Esophagus muscularis mucosa (tissue), 4 donors: ENCODE data around the gene SH2D2A. TPM values are rescaled to one million over a fixed set of nuclear protein-coding genes. Genes with fewer than 3 reads are reported as not detected.

ENCODE experiments used
- DNase-seq: peaks from one replicate; pipeline ENCODE4 v3.0.0-alpha.2; 2017; ENCODE audit errors: extremely low spot score
- H3K27ac ChIP-seq, 4 donors: fragments of 200-600 bp; sonication (generic); replicated peaks in 1 of 4; 1 replicate in 3 of 4; 2 replicates in 1 of 4; pipeline ENCODE4 v1.5.1; 2016 to 2019; ENCODE audit warnings: mild to moderate bottlenecking in 1 of 4
- H3K27me3 ChIP-seq, 4 donors: fragments of 200-600 bp; sonication (generic); one replicate each; pipeline versions ENCODE4 v1.5.1 to v1.6.0; 2016 to 2019
- H3K36me3 ChIP-seq, 4 donors: fragments of 200-600 bp; sonication (generic); one replicate each; pipeline ENCODE4 v1.5.1; 2016 to 2019
- H3K4me1 ChIP-seq, 4 donors: fragments of 200-600 bp; sonication (generic); one replicate each; pipeline ENCODE4 v1.5.1; 2016 to 2019
- H3K4me3 ChIP-seq, 4 donors: fragments of 200-600 bp; sonication (generic); 1 replicate in 2 of 4; 2 replicates in 2 of 4; pipeline ENCODE4 v1.5.1; 2016 to 2019; ENCODE audit warnings: mild to moderate bottlenecking in 4 of 4, moderate library complexity in 1 of 4
- H3K9me3 ChIP-seq, 4 donors: fragments of 200-600 bp; sonication (generic); 1 replicate in 3 of 4; 2 replicates in 1 of 4; pipeline ENCODE4 v1.5.1; 2016 to 2019
- EP300 ChIP-seq: sonication (generic); formaldehyde crosslinking; IDR thresholded peaks from one replicate; pipeline ENCODE4 v1.6.1; 2017; ENCODE audit warnings: antibody characterized with exemption
- POLR2A ChIP-seq: fragments of 450-650 bp; IDR thresholded peaks from one replicate; pipeline ENCODE4 v1.6.1; 2017; ENCODE audit warnings: antibody characterized with exemption, moderate library complexity, mild to moderate bottlenecking, low read depth
- POLR2AphosphoS5 ChIP-seq, 2 donors: sonication (generic); formaldehyde crosslinking; IDR thresholded peaks; one replicate each; pipeline ENCODE4 v1.6.1; 2017; ENCODE audit warnings: antibody characterized with exemption in 2 of 2
- WGBS: methylation state at CpG from one replicate; pipeline ENCODE4 v1.1.5; 2018; 5-methylcytosine and 5-hydroxymethylcytosine counted together
- intact Hi-C: fragments of 100-400 bp; cut with DNase I; formaldehyde crosslinking; loops from one replicate; pipeline ENCODE4 v1.15.1; 2023
- total RNA-seq, 4 donors: library from RNA; depleted of rRNA; stranded (reverse); fragments of >200 nt; gene quantifications; one replicate each; pipeline versions ENCODE4 v1.1.0 to v1.2.1, GENCODE V29; 2016
- TF ChIP-seq, protein P1 (sequence below), 3 experiments: fragments of 200-600 bp in 2 of 3; fragments of 450-650 bp in 1 of 3; sonication (generic) in 2 of 3; IDR thresholded peaks; one replicate each; pipeline ENCODE4 v1.5.1; 2017 to 2019; ENCODE audit warnings: antibody characterized with exemption in 3 of 3, mild to moderate bottlenecking in 2 of 3, moderate library complexity in 1 of 3

The SH2D2A gene
- total RNA-seq, 4 donors from 2014 or later: 0.83 to 2.7 (median 0.84) TPM; not detected in 1

DNA sequence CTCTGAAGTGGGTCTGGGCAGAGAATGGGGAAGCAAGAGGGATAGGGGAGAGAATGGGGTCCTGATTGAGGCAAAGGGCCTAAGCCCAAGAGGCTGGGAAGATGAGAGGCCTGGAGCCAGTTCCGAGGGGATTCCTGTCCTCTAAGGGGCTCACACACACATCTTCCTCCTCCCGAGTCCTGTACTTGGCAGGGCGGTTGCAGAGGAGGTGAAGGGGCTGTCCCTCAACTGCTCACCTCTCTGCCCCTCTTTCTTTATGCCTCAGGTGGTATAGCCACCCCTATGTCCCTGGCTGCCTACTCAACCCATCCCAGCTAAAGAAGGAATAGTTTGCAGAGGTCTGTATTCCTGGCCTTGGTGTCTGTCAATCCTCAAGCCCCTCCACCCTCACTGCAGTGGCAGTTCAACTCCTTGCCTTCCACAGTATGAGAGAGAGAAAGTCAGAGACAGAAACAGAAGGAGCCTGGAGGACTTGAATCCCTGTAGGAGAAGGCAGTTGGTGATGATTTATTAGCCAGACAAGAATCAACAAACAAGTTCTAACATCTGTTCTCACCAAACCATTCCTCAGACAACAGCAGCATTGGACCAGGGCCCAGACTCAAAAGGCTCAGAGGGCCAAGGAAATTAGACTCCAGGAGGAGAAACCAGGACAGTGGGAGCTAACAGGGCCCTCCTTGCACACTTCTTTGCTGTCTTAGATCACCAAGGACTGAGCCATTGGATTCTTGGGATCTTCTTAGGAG lies 10.7 kb downstream of the SH2D2A start:
- WGBS: 65% methylated on average over 3 of the region's 3 CpGs
- Histone ChIP-seq H3K36me3 (peaks cover 2 to 16% (median 9%) of the 10 kb centered on the region in 4 donors), H3K9me3 (no peaks in the 10 kb centered on the region), H3K27ac (peak overlapping the region in 1 of 4 donors; percentile 46), H3K4me1 (peaks cover 27 to 39% (median 31%) of the 10 kb centered on the region in 4 donors), H3K27me3 (no peaks in the 10 kb centered on the region), H3K4me3 (no peak overlapping the region)
- intact Hi-C loops: no loop called here
- DNase-seq: no peak
- TF ChIP-seq POLR2A (no peak), POLR2AphosphoS5 (IDR thresholded peaks at IDR 0.05) (peak in 1 of 2 donors; percentile 22)

DNA sequence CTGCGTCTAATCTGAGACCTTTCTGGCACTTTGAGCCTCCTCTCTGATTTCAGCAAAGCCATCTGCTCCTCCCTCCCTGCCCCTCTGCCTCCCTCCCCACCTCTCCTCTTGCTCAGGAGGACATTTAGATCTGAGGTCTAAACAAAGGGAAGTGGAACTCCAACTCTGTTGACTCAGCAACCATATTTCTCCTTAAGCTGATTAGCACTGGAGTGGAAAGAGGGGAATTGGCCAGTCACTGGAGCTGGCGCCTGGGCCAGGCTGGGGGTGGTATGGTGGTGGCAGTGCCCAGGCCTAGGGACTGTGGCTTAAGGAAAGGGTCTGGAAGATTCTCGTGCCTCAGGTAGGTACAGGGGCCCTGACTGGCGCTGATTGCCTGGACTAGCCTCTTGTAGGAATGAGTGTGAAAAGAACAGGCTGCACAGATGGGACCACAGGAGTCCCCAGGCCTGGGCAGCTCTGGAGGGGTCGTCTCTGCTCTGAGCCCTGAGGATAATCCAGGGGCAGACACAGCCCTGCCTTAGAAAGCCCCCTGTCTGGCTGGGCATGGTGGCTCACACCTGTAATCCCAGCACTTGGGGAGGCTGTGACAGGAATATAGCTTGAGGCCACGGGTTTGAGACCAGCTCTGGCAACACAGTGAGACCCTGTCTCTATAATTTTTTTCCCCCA lies 11.9 kb downstream of the SH2D2A start:
- Histone ChIP-seq H3K36me3 (peaks cover 14 to 29% (median 22%) of the 10 kb centered on the region in 4 donors), H3K9me3 (no peaks in the 10 kb centered on the region), H3K4me3 (no peak overlapping the region), H3K27ac (no peak overlapping the region), H3K4me1 (peaks cover 29 to 40% (median 31%) of the 10 kb centered on the region in 4 donors), H3K27me3 (no peaks in the 10 kb centered on the region)
- no peak for DNase-seq
- WGBS: 50% methylated on average over 4 of the region's 6 CpGs
- TF ChIP-seq POLR2A (no peak), EP300 (no peak), POLR2AphosphoS5 (IDR thresholded peaks at IDR 0.05) (no peak)
- TF ChIP-seq, protein P1, sequence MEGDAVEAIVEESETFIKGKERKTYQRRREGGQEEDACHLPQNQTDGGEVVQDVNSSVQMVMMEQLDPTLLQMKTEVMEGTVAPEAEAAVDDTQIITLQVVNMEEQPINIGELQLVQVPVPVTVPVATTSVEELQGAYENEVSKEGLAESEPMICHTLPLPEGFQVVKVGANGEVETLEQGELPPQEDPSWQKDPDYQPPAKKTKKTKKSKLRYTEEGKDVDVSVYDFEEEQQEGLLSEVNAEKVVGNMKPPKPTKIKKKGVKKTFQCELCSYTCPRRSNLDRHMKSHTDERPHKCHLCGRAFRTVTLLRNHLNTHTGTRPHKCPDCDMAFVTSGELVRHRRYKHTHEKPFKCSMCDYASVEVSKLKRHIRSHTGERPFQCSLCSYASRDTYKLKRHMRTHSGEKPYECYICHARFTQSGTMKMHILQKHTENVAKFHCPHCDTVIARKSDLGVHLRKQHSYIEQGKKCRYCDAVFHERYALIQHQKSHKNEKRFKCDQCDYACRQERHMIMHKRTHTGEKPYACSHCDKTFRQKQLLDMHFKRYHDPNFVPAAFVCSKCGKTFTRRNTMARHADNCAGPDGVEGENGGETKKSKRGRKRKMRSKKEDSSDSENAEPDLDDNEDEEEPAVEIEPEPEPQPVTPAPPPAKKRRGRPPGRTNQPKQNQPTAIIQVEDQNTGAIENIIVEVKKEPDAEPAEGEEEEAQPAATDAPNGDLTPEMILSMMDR (IDR thresholded peaks at IDR 0.05): no peak
- intact Hi-C loops: no loop called here

DNA sequence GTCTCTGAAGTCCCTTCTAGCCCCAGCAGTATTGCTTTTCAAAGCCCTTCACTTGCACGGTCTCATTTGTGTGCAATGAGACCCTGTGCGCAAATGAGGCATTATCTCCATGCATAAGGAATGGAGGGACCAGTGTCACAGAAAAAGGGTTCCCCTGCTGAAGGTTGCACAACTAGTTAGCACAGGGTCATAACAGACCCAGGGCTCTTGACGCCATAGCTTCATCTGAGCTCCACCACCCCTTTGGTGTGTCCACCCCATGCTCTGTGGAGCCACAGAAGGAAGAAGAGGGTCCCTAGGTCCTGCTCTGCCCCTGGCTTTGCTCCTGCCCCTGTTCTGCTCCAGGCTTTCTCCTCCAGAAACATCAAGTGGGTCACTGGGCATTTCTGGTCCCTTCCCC lies 12.6 kb downstream of the SH2D2A start:
- TF ChIP-seq POLR2A (no peak), EP300 (no peak), POLR2AphosphoS5 (IDR thresholded peaks at IDR 0.05) (no peak)
- TF ChIP-seq, protein P1 (IDR thresholded peaks at IDR 0.05): no peak
- Histone ChIP-seq H3K4me1 (peaks cover 29 to 40% (median 31%) of the 10 kb centered on the region in 4 donors), H3K36me3 (peaks cover 15 to 33% (median 28%) of the 10 kb centered on the region in 4 donors), H3K27me3 (no peaks in the 10 kb centered on the region), H3K4me3 (no peak overlapping the region), H3K9me3 (no peaks in the 10 kb centered on the region), H3K27ac (no peak overlapping the region)
- no peak for DNase-seq
- WGBS: 85% methylated on average over 3 of the region's 3 CpGs
- intact Hi-C loops: no loop called here

DNA sequence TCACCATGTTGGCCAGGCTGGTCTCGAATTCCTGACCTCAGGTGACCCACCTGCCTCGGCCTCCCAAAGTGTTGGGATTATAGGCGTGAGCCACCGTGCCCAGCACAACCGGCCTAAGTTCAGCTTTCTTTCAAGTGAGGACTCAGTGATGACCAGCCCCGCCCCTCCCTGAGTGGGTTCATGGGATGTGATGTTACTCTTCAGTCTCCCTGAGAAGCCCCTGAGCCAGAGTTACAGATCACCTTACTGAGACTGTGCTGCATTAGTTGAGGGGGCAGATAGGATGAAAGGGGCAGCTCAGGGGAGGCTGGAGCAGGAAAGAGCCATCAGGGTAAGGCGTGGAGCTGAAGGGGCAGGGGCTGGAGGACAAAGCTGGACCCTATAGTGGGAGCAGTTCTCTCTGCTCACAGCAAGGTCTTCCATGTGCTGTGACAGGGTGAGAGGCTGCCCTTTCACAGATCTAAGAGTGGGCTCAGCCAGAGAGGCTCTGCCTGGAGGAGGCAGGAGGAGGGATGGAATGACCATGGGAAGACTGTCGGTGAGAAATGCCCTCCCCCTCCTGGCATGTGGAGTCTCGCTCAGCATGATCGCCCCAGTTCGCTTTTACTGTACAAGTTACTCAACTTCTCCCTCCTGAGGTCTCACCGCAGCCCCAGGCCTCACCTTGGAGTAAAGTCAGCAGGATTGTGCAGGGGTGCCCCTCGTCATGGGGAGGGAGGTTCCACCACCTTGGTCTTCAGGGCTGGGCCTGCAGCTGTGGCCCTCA lies 13.4 kb downstream of the SH2D2A start:
- no peaks in the 10 kb centered on the region for H3K27me3 ChIP-seq
- no peaks in the 10 kb centered on the region for H3K9me3 ChIP-seq
- H3K36me3 ChIP-seq: peaks cover 17 to 40% (median 36%) of the 10 kb centered on the region in 4 donors
- peaks cover 29 to 40% (median 31%) of the 10 kb centered on the region in 4 donors for H3K4me1 ChIP-seq
- H3K4me3 ChIP-seq: no peak overlapping the region
- 93% methylated on average over 11 of the region's 13 CpGs for WGBS
- no peak for DNase-seq
- no peak overlapping the region for H3K27ac ChIP-seq
- TF ChIP-seq, protein P1 (IDR thresholded peaks at IDR 0.05): no peak
- TF ChIP-seq POLR2A (no peak), EP300 (no peak), POLR2AphosphoS5 (IDR thresholded peaks at IDR 0.05) (no peak)
- intact Hi-C loops: no loop called here
